ES-I3 (cell line): Measurements from ENCODE around the gene DUSP9.
A peak's percentile ranks its signal among the peaks of the same experiment; 100 is the strongest.
"Not testable (repeated sequence)": the region's sequence is repeated elsewhere in the genome, so short reads cannot be mapped to it uniquely, and the experiment has no call there.

Experiments
- H3K36me3 ChIP-seq: 2 replicates; pipeline ENCODE4 v1.6.1; 2013; ENCODE audit warnings: mild to moderate bottlenecking, low read length, control low read depth, moderate library complexity; ENCODE audit not compliant: insufficient read depth
- H3K4me1 ChIP-seq: 2 replicates; pipeline ENCODE4 v1.6.1; 2013; ENCODE audit warnings: mild to moderate bottlenecking, control low read depth, low read length; ENCODE audit not compliant: insufficient read depth
- H3K9ac ChIP-seq: 2 replicates; pipeline ENCODE4 v1.6.1; 2013; ENCODE audit warnings: low read depth, mild to moderate bottlenecking, low read length, moderate library complexity
- H3K9me3 ChIP-seq: 2 replicates; pipeline ENCODE4 v1.6.1; 2013; ENCODE audit warnings: mild to moderate bottlenecking, low read length, moderate library complexity; ENCODE audit not compliant: control insufficient read depth, insufficient read depth

The DUSP9 gene

DNA sequence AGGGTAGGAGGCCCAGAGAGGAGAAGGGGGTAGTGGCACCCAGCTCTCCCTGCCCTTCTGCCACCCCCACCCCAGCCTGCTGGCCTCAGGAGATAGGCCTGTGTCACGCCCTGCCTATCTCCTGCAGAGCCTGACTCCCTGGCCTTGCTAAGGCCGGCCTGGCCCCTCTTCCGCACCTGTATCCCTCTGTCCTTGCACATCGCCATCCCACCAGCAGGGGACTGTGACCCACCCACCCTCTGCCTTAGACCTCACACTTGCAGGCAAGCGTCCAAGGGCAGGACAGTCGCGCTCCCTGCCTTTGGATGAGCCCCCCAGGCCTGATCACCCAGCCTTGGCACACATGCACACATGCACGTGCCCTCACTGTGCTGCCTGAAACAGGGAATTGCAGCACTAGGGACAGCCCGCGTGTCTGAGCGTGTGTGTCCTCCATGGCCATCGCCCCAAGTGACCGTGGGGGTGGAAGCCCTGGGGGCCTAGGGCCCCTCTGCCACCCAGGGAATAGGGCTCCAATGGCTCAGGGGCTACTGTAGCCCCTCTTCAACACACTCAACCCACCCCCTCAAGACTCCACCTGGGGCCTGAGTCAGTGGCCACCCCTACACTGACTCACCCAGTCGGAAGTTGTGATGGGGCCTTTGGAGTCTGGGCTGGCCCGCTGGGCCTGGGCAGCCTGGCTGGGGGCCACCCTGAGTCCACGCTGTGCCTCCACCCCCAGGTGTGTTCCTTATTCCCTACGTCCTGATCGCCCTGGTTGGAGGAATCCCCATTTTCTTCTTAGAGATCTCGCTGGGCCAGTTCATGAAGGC is 42.9 kb downstream of the DUSP9 start:
- peaks cover 11% of the 10 kb centered on the region; the same call in 1 of the 2 replicates for H3K4me1 ChIP-seq
- H3K36me3 ChIP-seq: no peaks in the 10 kb centered on the region; the same call in 1 of the 2 replicates
- H3K9ac ChIP-seq: peak overlapping the region; percentile 35; the same call in 1 of the 2 replicates
- no peaks in the 10 kb centered on the region for H3K9me3 ChIP-seq

DNA sequence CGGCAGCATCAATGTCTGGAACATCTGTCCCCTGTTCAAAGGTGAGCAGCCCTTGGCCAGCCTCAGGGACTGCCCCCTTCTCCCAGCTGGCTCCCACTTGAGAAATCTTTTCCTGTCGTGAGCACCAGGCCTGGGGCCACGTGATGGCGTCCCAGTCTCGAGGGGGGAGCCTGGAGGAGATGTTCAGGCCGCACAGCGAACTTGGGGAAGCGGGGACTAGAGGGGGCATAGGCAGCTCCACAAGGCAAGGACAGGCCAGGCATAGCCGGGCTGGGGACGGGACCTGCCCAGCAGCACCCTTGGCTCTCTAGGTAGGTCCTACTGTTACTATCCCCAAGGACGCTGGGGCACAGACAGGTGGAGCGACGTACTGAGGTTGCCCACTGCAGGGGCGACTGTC is 43.5 kb downstream of the DUSP9 start:
- H3K36me3 ChIP-seq: no peaks in the 10 kb centered on the region; the same call in 1 of the 2 replicates
- no peaks in the 10 kb centered on the region for H3K9me3 ChIP-seq
- H3K9ac ChIP-seq: no peak overlapping the region
- peaks cover 10% of the 10 kb centered on the region; the same call in 1 of the 2 replicates for H3K4me1 ChIP-seq

- not testable (repeated sequence) for H3K9me3 ChIP-seq, H3K4me1 ChIP-seq, H3K36me3 ChIP-seq, H3K9ac ChIP-seq
Observed at GRCh38 chrX:153691032-153691827, 44.2 kb downstream of the DUSP9 start.

- Histone ChIP-seq H3K9me3 (no peaks in the 10 kb centered on the region), H3K36me3 (no peaks in the 10 kb centered on the region; the same call in 1 of the 2 replicates), H3K9ac (no peak overlapping the region), H3K4me1 (peaks cover 4% of the 10 kb centered on the region; the same call in 1 of the 2 replicates)
Observed at GRCh38 chrX:153692003-153692402, 45.0 kb downstream of the DUSP9 start.

GRCh38 chrX:153692611-153693156 is 45.7 kb downstream of the DUSP9 start:
- H3K9me3 ChIP-seq: no peaks in the 10 kb centered on the region
- peaks cover 4% of the 10 kb centered on the region; the same call in 1 of the 2 replicates for H3K4me1 ChIP-seq
- no peaks in the 10 kb centered on the region; the same call in 1 of the 2 replicates for H3K36me3 ChIP-seq
- H3K9ac ChIP-seq: no peak overlapping the region

- no peaks in the 10 kb centered on the region for H3K9me3 ChIP-seq
- H3K9ac ChIP-seq: no peak overlapping the region
- no peaks in the 10 kb centered on the region; the same call in 1 of the 2 replicates for H3K36me3 ChIP-seq
- H3K4me1 ChIP-seq: peaks cover 4% of the 10 kb centered on the region; the same call in 1 of the 2 replicates
Observed at GRCh38 chrX:153693216-153694086, 46.4 kb downstream of the DUSP9 start.

DNA sequence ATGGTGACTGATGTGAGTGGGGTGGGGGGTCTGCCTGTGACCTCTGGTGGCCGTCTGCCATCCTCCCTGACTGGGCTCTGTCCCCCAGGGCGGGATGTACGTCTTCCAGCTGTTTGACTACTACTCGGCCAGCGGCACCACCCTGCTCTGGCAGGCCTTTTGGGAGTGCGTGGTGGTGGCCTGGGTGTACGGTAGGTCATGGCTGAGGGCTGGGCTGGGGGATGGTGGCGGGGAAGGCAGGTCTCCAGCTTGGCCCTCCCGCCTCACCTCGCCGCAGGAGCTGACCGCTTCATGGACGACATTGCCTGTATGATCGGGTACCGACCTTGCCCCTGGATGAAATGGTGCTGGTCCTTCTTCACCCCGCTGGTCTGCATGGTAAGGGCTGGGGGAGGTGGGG is 47.3 kb downstream of the DUSP9 start:
- not testable (repeated sequence) for H3K4me1 ChIP-seq, H3K9ac ChIP-seq, H3K9me3 ChIP-seq, H3K36me3 ChIP-seq

- H3K4me1 ChIP-seq: peaks cover 3% of the 10 kb centered on the region; the same call in 1 of the 2 replicates
- H3K36me3 ChIP-seq: no peaks in the 10 kb centered on the region; the same call in 1 of the 2 replicates
- H3K9ac ChIP-seq: no peak overlapping the region
- no peaks in the 10 kb centered on the region for H3K9me3 ChIP-seq
Observed at GRCh38 chrX:153694687-153695270, 47.8 kb downstream of the DUSP9 start.

GRCh38 chrX:153696100-153696499 is 49.1 kb downstream of the DUSP9 start:
- no peaks in the 10 kb centered on the region for H3K9me3 ChIP-seq
- no peaks in the 10 kb centered on the region; the same call in 1 of the 2 replicates for H3K36me3 ChIP-seq
- H3K9ac ChIP-seq: no peak overlapping the region
- H3K4me1 ChIP-seq: no peaks in the 10 kb centered on the region

DNA sequence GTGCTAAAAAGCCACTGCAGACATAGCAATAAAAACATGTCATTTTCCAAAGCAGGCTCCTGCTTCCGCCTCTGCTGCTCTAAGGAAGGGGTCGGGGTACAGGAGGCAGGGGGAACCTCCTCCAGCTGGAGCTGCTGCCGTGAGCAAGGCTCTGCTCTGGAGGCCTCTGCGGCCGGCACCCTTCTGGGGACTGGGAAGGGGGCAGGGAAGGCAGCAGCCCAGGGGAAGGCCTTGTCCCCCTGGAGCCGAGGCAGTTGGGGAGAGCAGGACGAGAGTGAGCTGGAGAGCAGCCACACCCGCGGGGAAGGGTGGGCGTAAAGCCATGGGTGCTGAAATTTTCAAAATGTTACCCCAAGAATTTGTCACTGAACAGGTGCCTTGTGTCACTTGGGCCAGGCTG is 49.5 kb downstream of the DUSP9 start:
- not testable (repeated sequence) for H3K4me1 ChIP-seq, H3K9me3 ChIP-seq, H3K9ac ChIP-seq, H3K36me3 ChIP-seq

DNA sequence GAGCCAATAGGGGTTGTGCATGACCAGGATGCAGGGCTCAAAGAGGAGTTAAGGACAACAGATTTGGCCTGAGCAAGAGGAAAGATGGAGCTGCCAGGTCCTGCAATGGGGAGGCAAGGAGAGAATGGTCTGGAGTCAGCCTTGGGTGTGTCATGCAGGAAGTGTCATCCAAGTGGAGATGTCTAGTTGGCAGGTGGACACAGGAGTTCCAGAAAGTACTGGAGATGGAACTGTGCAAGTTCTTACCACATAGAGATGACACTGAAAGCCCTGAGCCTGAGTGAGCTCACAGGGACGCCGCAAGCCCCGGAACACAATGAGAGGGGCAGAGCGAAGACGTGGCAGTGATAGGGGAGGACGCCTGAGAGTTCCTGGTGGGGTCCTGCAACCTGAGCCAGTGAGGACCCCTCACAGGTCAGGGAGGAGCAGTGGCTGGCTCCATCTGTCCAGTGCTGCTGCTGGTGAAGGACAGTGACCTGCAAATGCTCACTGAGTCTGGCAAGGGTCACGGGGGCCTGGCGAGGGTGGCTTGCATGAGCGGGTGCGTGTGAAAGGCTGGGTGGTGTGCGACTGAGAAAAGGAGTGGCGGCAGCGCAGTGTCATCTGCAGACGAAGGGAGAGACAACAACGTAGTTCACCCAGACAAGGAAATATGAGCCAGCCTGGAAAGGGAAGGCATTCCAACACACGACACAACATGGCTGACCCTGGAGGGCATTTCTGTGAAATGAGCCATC is 50.2 kb downstream of the DUSP9 start:
- H3K9me3 ChIP-seq, H3K9ac ChIP-seq, H3K36me3 ChIP-seq, H3K4me1 ChIP-seq: not testable (repeated sequence)

DNA sequence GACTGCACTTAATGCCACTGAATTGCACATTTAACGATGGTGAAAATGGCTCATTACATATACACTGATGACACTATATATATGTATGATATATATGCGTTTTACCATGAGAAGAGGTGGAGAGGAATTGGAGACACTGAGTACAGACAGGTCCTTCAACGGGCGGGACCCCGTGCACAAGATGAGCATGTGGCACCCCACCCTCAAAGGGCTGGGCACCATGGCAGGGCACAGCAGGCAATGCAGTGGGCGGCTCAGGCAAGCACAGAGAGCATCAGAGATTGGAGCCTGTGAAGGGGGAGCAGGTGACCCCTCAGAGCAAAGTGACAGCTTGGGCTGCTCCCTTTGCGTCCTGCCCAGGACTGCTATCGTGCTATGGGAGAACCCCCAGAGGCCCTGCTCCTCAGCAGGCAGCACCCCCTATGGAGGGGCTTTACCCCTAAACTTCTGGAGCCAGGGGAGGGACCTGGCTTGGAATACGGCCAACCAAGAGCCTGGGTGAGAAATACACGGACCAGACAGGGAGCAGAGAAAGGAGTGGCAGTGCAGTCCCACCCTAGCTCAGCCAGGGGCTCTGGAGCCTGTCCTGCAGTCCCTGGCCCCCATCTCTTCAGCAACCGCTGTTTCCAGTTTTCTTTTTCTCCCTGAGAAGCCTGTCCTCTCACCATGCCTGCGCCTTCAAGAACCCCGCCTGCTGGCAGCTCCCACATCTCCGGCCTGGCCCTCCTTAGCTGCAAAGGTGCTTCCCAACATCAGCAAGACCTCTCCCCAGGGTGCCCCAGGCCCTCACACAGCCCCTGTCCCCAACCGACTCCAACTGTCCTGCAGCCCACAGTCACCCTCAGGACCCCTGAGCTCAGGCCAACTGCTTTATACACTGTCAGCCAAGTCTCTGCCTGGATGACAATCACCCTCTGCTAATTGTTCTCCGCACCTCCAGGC is 51.2 kb downstream of the DUSP9 start:
- H3K36me3 ChIP-seq: no peaks in the 10 kb centered on the region; the same call in 1 of the 2 replicates
- H3K9me3 ChIP-seq: no peaks in the 10 kb centered on the region
- H3K9ac ChIP-seq: no peak overlapping the region
- no peaks in the 10 kb centered on the region for H3K4me1 ChIP-seq
